Fibroblast of lung (primary cell): Measurements from ENCODE around the gene CRHR1. TPM values are rescaled to one million over a fixed set of nuclear protein-coding genes. Genes with fewer than 3 reads are reported as not detected.

ENCODE experiments used
- DNase-seq, 2 donors: peaks; one replicate each; pipeline versions ENCODE4 v3.0.0 to v3.0.0-alpha.2; 2010; ENCODE audit warnings: low read depth in 2 of 2
- H2AFZ ChIP-seq: 2 replicates; pipeline ENCODE4 v1.5.1; 2012; ENCODE audit warnings: low read length, control low read depth, inconsistent platforms
- H3K27ac ChIP-seq: 2 replicates; pipeline ENCODE4 v1.5.1; 2011; ENCODE audit warnings: low read length, control low read depth; ENCODE audit not compliant: insufficient read depth
- H3K27me3 ChIP-seq: 2 replicates; pipeline ENCODE4 v1.5.1; 2011; ENCODE audit warnings: mild to moderate bottlenecking, low read length; ENCODE audit not compliant: control insufficient read depth, insufficient read depth
- H3K36me3 ChIP-seq: 2 replicates; pipeline ENCODE4 v1.5.1; 2011; ENCODE audit warnings: low read length; ENCODE audit not compliant: control insufficient read depth, insufficient read depth
- H3K4me1 ChIP-seq: 2 replicates; pipeline ENCODE4 v1.5.1; 2011; ENCODE audit warnings: low read length; ENCODE audit not compliant: control insufficient read depth, insufficient read depth; ENCODE audit errors: extremely low read depth
- H3K4me2 ChIP-seq: 2 replicates; pipeline ENCODE4 v1.5.1; 2011; ENCODE audit warnings: low read length, control low read depth; ENCODE audit not compliant: insufficient read depth; ENCODE audit errors: extremely low read depth
- H3K4me3 ChIP-seq, 4 experiments: fragments of 200-600 bp in 1 of 4; sonication (generic) in 1 of 4; replicated peaks in 1 of 4; 2 replicates each; pipeline ENCODE4 v1.5.1; 2011 to 2016; ENCODE audit warnings: low read length in 4 of 4, low read depth in 3 of 4, mild to moderate bottlenecking in 3 of 4, control low read depth in 2 of 4, inconsistent platforms in 1 of 4, mixed read lengths in 1 of 4; ENCODE audit not compliant: insufficient read depth in 1 of 4; ENCODE audit errors: control extremely low read depth in 1 of 4
- H3K79me2 ChIP-seq: 2 replicates; pipeline ENCODE4 v1.5.1; 2012; ENCODE audit warnings: mild to moderate bottlenecking, low read length, inconsistent platforms; ENCODE audit not compliant: control insufficient read depth, insufficient read depth
- H3K9ac ChIP-seq: 2 replicates; pipeline ENCODE4 v1.5.1; 2011; ENCODE audit warnings: mild to moderate bottlenecking, low read length, control low read depth; ENCODE audit not compliant: insufficient read depth
- H3K9me3 ChIP-seq: 2 replicates; pipeline ENCODE4 v1.5.1; 2012; ENCODE audit warnings: low read depth, low read length; ENCODE audit not compliant: control insufficient read depth, insufficient read depth
- H4K20me1 ChIP-seq: 2 replicates; pipeline ENCODE4 v1.5.1; 2011; ENCODE audit warnings: low read length; ENCODE audit not compliant: control insufficient read depth, insufficient read depth; ENCODE audit errors: extremely low read depth
- CTCF ChIP-seq, 2 donors: IDR thresholded peaks in 1 of 2; conservative IDR thresholded peaks in 1 of 2; 1 replicate in 1 of 2; 2 replicates in 1 of 2; pipeline ENCODE4 v1.5.1; 2011 to 2012; ENCODE audit warnings: low read length in 2 of 2, control low read depth in 1 of 2, inconsistent platforms in 1 of 2, low read depth in 1 of 2, mild to moderate bottlenecking in 1 of 2
- EZH2 ChIP-seq: IDR thresholded peaks from 2 replicates; pipeline ENCODE4 v1.5.1; 2012; ENCODE audit warnings: low read length, control low read depth, mild to moderate bottlenecking; ENCODE audit errors: missing control alignments
- polyA plus RNA-seq, 2 donors: library from polyadenylated mRNA; depleted of rRNA in 1 of 2; stranded (reverse) in 1 of 2; unstranded in 1 of 2; fragments of >200 nt; gene quantifications; 2 replicates each; pipeline ENCODE4 v1.2.1, GENCODE V29; 2011 to 2012; ENCODE audit warnings: missing spikeins in 1 of 2
- total RNA-seq: library from RNA; depleted of rRNA; stranded (reverse); fragments of >200 nt; gene quantifications from 2 replicates; pipeline ENCODE4 v1.2.1, GENCODE V29; 2014

CRHR1 gene
- total and polyA plus RNA-seq, 2 donors (not counting 1 experiment from before 2014, with no cell fraction given) = not detected

- Histone ChIP-seq H3K4me3 (no peak overlapping the region), H3K4me2 (no peak overlapping the region), H3K36me3 (no peaks in the 10 kb centered on the region), H3K79me2 (no peaks in the 10 kb centered on the region), H4K20me1 (no peaks in the 10 kb centered on the region), H2AFZ (no peak overlapping the region), H3K27ac (no peak overlapping the region), H3K27me3 (no peaks in the 10 kb centered on the region), H3K9ac (no peak overlapping the region), H3K4me1 (no peaks in the 10 kb centered on the region), H3K9me3 (no peaks in the 10 kb centered on the region)
- no peak for TF ChIP-seq CTCF (conservative IDR thresholded peaks at IDR 0.05 in 1 of 2, IDR thresholded peaks at IDR 0.05 in 1 of 2; ENCODE audit: low read depth in 1 of 2, low read length in 2 of 2)
- TF ChIP-seq EZH2 = no peak
- DNase-seq = no peak
Measured at GRCh38 chr17:45871718-45872117, 87.6 kb downstream of the CRHR1 start.

- Histone ChIP-seq H3K79me2 (no peaks in the 10 kb centered on the region), H3K4me3 (no peak overlapping the region), H3K9ac (no peak overlapping the region), H2AFZ (no peak overlapping the region), H4K20me1 (no peaks in the 10 kb centered on the region), H3K36me3 (no peaks in the 10 kb centered on the region), H3K4me2 (no peak overlapping the region), H3K4me1 (no peaks in the 10 kb centered on the region), H3K9me3 (no peaks in the 10 kb centered on the region), H3K27ac (no peak overlapping the region), H3K27me3 (peaks cover 8% of the 10 kb centered on the region)
- TF ChIP-seq CTCF (conservative IDR thresholded peaks at IDR 0.05 in 1 of 2, IDR thresholded peaks at IDR 0.05 in 1 of 2; ENCODE audit: low read depth in 1 of 2, low read length in 2 of 2) (no peak), EZH2 (no peak)
- no peak for DNase-seq
Measured at GRCh38 chr17:45873728-45874127, 89.6 kb downstream of the CRHR1 start.

- Histone ChIP-seq H3K27me3 (peaks cover 8% of the 10 kb centered on the region), H3K79me2 (no peaks in the 10 kb centered on the region), H3K27ac (no peak overlapping the region), H3K9me3 (no peaks in the 10 kb centered on the region), H3K36me3 (no peaks in the 10 kb centered on the region), H3K4me2 (no peak overlapping the region), H3K9ac (no peak overlapping the region), H2AFZ (no peak overlapping the region), H4K20me1 (no peaks in the 10 kb centered on the region), H3K4me3 (no peak overlapping the region), H3K4me1 (no peaks in the 10 kb centered on the region)
- TF ChIP-seq EZH2 (no peak), CTCF (conservative IDR thresholded peaks at IDR 0.05 in 1 of 2, IDR thresholded peaks at IDR 0.05 in 1 of 2; ENCODE audit: low read depth in 1 of 2, low read length in 2 of 2) (no peak)
- DNase-seq = no peak
Measured at GRCh38 chr17:45874151-45874550, 90.0 kb downstream of the CRHR1 start.
